NCI-H82 treated with DMSO at 0.1 percent for 48 hours (cell line): ENCODE results near the gene METTL5.
"Not testable (repeated sequence)": the region's sequence is repeated elsewhere in the genome, so short reads cannot be mapped to it uniquely, and the experiment has no call there.

Experiments used
- DNase-seq: peaks from one replicate; lab custom pipeline; 2025; ENCODE audit not compliant: unreplicated experiment; lab: John Stamatoyannopoulos, UW

METTL5 gene

DNA sequence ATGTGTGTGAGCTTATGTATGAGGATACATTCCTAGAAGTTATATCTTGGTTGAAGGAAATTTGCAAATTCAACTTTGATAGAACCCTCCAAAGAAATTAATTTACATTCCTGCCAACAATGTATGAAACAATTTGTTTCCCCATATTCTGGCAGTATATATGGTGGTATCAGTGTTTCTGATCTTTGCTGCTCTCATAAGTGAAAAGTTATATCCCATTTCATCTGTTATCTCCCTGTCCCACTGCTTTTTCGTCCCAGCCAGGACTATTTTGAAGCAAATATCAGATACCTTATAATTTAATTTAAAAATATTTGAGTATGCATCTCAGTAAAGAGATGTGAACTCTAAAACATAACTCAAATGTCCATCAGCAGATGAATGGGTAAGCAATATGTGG is 9.7 kb upstream of the METTL5 start:
- DNase-seq, result no peak

DNA sequence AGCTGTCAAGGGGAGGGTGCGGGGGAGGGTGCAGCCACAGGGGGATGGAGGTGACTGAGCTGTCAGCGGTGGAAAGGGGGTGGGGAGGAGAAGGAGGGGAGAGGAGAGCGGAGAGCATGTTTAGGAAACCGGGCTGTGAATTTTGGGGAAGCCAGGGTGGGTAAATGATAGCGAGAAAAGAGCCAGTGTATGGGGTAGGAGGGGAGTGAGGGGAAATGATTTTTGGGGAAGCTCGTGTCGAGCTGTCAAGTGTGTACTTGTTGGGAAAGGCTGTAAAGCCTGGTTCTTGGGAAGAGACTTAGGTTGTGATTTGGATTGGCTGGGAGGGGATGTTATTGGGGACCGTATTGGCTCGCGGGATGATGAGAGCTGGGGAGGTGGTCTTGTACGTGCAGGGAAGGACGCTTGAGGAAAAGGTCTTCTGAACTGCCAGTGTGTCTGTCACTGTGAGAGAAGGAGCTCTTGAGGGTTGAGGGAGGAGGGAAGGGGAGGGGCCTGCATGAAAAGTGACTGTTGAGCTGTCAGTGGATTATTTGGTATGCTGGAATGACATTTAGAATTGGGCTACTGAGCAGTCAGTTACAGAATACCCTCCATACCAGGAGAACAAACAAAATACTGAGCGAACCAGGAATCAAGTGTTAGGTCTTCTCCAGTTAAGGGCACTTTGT is 3.6 kb upstream of the METTL5 start:
- DNase-seq, result peak; percentile 31

DNA sequence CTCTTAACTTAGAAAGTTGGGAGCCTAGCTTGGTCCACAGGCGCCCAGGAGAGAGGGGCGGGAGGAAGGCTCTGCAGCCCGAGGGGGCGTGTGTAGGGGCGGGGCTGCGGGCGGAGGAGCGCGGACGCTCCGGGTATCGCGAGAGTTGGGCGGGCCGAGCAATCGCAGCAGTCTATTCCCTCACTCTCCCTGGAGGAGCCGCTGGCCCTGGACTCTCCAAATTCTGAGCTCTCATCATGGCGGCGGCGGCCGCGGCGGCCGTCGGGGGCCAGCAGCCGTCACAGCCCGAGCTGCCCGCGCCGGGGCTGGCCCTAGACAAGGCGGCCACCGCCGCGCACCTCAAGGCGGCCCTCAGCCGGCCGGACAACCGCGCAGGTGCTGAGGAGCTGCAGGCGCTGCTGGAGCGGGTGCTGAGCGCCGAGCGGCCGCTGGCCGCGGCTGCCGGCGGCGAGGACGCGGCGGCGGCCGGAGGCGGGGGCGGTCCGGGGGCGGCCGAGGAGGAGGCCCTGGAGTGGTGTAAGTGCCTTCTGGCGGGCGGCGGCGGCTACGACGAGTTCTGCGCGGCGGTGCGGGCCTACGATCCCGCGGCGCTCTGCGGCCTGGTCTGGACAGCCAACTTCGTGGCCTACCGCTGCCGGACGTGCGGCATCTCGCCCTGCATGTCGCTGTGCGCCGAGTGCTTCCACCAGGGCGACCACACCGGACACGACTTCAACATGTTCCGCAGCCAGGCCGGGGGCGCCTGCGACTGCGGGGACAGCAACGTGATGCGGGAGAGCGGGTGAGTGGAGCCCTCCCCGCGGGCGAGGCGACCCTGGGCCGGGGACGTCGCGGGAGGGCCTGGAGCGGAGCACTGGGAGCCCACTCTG is 2.8 kb upstream of the METTL5 start, which contains the start of gene UBR3:
Gene UBR3 (plus strand): TSS at position 183 of the 869 bp plus-strand sequence. CDS start 54 bp downstream, at position 237.
- peak; percentile 82 for DNase-seq

DNA sequence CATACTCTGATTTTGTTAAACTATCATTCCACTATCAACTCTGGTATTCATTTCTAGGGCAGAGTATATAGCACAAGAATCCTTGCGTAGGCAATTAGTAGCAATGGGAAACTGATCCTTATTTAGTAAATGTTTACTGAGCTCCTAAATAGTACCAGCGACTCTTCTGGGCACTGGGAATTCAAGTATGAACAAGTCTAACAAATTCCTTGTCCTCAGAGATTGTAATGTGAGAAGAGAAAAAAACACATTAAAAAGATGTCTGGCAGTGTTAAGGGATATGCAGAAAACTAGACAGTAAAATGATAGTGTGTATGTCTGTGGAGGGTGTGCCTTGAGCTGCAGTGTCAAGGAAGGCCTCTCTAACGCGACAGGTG is 721 bp downstream of the METTL5 start:
- DNase-seq, result no peak

DNA sequence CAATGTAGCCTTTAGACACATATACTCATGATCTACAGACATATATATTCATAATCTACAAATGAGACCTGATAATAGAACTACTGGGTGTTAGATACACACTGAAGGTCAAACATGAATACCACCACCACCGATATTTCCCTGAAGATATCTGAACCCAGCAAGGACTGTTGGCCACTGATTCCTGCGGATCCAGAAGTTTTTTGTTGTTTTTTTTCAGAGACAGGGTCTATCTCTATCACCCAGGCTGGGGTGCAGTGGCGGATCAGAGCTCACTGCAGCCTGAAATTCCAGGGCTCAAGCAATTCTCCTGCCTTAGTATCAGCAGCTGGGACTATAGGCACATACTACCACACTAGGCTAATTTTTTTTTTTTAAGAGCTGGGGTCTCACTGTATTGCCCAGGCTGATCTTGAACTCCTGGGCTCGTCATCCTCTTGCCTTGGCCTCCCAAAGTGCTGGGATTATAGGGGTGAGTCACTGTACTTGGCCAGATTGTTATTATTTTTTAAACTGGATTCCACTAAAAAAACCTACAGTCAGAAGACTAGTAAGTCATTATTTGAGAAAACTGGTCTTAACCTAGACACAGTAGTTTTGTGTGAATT is 1.8 kb downstream of the METTL5 start:
- DNase-seq, result no peak

DNA sequence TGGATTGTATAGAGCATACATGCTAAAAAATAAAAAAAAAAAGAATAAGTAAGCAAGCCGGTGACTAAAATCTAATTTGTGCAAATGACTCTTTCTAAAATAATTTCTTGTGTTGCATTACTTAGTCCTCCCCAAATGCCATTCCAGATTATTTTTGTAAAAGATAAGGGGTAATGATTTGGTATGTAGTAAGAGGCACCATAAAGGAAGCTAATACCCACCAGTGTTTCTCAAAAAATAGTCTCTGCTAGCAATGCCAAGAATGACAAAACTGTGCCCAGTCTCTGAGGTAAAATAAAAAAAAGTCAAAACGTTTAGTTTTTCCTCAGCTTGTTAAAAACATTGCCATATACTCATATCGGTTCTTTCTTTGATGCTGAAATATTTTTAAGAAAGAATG is 2.7 kb downstream of the METTL5 start:
- DNase-seq, result no peak

DNA sequence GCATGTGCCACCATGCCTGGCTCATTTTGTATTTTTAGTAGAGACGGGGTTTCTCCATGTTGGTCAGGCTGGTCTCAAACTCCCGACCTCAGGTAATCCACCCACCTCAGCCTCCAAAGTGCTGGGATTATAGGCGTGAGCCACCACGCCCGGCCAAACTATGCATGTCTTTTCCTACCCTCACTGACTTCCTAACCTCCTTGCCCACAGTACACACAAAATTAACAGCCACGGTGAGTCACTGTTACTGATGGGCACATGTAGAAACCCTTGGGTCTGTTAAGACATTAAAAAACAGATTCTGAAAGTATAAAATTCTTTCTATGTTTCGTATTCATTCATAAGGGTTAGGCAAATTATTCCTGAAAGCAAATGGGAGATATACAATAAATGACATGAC is 4.6 kb downstream of the METTL5 start:
- DNase-seq, result not testable (repeated sequence)

DNA sequence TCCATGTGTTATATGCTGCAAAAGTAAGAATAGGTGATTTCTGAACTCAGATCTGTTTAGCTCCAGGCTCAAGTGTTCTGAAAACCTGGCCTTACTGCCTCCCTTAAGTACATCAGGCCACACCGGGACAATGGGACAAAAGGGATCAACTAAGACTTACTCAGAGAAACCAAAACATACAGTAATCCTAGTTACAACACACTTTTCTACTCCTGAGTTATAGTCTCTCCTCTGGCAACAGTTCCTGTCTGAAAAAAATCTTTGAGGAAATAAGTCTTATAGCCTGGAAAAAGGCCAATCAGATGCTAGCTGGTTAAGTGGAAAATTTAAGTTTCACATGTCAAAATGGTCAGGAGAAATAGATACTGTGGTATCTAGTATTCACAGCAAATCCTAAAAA is 5.6 kb downstream of the METTL5 start:
- no peak for DNase-seq

DNA sequence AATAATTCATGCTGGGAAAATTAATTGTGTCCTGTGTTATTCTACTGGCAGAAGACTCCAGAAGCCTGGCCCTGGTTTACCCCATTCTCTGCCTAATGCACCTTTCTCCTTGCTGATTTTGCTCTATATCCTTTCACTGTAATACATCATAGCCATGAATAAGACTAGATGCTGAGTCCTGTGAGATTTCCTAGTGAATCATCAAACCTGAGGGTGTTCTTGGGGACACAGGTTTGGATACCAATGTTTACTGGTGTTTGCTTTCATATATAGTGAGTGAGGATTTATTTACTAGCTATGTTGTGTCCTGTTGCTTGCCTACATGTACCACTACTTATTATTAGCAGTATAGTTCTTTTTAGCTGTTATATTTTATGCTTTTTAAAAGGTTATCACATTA is 6.5 kb downstream of the METTL5 start:
- no peak for DNase-seq

DNA sequence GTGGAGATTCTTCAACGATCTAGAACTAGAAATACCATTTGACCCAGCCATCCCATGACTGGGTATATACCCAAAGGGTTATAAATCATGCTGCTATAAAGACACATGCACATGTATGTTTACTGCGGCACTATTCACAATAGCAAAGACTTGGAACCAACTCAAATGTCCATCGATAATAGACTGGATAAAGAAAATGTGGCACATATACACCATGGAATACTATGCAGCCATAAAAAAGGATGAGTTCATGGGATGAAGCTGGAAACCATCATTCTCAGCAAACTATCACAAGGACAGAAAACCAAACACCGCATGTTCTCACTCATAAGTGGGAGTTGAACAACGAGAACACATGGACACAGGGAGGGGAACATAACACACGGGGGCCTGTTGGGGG is 7.3 kb downstream of the METTL5 start:
- not testable (repeated sequence) for DNase-seq

DNA sequence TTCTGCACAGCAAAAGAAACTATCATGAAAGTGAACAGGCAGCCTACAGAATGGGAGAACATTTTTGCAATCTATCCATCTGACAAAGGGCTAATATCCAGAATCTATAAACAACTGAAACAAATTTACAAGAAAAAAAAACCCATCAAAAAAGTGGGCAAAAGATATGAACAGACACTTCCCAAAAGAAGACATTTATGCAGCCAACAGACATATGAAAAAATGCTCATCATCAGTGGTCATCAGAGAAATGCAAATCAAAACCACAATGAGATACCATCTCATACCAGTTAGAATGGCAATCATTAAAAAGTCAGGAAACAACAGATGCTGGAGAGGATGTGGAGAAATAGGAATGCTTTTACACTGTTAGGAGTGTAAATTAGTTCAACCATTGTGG is 7.7 kb downstream of the METTL5 start:
- not testable (repeated sequence) for DNase-seq

DNA sequence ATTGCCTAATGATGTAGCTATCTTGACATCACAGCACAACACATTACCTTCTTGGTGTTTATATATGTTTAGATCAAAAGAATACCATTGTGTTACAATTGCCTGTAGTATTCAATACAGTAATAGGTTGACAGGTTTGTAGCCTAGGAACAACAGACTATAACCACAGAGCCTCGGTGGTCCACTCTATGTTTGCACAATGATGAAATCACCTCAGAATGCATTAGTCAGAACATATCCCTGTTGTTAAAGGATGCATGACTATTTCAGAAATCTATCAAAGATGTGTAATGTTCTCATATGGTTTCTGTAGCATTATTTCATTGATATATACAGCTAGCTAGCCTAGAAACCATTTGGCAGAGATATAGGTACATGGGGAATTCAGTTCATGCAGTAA is 8.9 kb downstream of the METTL5 start:
- DNase-seq, result no peak

DNA sequence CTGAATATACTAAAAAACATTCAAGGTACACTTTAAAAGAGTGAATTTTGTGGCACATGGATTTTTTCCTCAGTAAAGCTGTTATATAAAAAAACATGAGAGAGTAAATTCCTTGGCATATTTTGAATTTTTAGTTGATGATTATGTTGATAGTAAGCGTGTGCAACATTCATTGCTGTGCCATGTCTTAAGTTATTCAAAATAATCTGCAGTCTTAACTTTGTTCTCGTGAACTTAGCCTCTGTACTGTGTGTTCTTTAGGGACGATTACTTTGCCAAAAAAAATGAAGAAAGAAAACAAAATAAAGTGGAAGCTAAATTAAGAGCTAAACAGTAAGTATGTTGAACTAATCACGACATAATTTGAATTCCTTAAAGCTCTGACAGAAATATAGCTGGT is 16.5 kb downstream of the METTL5 start:
- DNase-seq, result no peak

DNA sequence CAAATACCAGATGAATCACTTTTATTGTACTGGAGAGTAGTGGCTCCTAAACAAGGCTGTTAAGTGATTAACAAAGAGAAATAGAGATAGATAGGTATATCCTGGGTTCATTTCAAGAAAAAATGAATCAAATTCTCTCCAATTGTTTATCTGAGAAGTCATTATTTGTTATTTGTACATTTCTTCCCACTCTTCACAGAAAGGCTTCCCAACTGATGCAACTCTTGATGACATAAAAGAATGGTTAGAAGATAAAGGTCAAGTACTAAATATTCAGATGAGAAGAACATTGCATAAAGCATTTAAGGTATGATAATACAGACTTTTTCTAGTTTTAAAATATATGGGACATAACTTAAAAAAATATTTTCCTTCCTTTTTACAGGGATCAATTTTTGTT is 18.1 kb downstream of the METTL5 start:
- DNase-seq, result no peak

DNA sequence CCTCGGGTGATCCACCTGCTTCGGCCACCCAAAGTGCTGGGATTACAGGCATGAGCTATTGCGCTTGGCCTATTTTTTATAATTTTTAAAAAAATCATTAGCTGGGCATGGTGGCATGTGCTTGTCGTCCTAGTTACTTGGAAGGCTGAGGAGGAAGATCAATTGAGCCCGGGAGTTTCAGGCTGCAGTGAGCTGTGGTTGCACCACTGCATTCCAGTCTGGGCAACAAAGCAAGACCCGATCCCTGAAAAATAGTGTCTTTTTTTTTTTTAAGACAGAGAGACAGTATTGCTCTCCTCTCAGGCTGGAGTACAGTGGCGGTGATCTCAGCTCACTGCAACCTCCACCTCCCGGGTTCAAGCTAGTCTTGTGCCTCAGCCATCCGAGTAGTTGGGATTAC is 21.2 kb downstream of the METTL5 start:
- DNase-seq, result no peak

DNA sequence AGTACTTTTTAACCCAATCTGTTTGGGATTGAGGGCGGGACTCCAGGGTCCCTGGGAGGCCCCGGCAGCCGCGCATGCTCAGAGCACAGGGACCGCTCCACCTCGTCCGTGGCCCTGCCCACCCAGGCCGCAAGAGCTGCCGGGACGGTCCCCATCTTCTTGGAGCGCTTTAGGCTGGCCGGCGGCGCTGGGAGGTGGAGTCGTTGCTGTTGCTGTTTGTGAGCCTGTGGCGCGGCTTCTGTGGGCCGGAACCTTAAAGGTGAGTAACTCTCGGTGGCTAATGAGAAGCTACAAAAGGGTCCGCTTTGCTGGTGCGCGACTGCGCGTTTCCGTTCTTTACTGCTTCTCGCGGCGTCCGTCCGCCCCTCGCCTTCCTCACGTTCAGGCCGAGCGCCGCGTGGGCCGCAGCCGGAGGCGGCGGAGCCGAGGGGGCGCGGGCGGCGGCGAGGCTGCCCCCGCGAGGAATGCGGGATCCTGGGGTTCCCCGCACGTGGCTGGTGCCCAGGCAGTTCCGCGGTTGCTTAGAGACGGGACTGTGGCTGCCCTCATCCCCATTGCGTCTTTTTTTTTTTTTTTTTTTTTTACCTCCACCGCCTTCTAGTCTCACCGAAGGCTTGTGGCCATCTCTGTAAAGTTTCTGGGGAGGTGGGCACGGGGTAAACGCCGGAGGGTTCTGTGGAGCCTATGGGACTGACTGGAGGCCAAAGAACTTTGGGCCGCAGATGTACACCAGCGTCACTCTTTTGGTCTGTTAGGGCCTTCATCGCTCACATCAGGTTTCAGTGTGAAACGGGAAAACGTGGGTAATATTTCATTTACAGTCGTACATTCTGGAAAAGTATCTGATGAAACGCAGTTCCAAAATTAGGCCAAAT is 25.8 kb downstream of the METTL5 start, which contains the start of gene SSB:
Gene SSB (plus strand): TSS at position 154 of the 875 bp plus-strand sequence. CDS start 2,090 bp downstream, outside the sequence.
- DNase-seq, result peak; percentile 82

DNA sequence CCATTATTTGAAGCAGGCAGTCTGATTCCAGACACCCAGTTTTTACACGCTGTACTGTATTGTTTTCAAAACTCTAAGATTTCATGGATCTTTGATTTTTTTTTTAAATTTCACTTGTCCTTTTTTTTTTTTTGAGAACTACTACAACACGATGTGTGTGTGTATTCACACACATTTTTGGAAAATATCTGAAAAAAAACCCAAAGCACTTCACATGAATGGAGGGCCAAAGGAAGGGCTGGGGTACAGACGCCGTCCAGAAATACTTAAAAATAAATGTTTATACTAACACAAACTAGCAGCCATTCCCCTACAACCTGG is 26.3 kb downstream of the METTL5 start:
- DNase-seq, result no peak

DNA sequence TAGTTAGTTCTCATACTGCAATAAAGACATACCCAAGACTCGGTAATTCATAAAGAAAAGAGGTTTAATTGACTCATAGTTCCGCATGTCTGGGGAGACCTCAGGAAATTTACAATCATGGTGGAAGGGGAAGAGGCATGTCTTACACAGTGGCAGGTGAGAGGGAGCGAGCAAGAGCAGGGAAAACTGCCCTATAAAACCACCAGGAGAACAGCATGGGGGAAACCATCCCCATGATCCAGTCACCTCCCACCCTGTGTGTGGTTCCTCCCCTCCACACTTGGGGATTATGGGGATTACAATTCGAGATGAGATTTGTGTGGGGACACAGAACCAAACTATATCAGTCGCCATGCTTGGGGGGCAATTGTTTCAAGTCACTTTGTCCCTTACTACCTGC is 27.1 kb downstream of the METTL5 start:
- DNase-seq, result no peak

DNA sequence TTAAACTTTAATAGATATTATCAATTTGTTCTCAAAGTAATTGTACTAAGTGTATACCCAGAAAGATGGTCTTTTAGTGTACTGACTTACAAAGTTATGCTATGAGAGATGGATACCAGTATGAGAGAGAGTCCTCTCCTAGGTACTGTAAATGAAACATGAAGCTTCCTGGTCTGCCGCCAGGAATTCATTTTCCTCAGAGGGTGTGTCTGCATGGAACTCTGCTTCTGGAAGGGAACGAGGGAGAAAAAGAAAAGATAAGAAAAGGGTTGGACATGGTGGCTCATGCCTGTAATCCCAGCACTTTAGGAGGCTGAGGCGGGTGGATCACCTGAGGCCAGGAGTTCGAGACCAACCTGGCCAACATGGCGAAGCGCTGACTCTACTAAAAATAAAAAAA is 28.3 kb downstream of the METTL5 start:
- DNase-seq, result no peak

DNA sequence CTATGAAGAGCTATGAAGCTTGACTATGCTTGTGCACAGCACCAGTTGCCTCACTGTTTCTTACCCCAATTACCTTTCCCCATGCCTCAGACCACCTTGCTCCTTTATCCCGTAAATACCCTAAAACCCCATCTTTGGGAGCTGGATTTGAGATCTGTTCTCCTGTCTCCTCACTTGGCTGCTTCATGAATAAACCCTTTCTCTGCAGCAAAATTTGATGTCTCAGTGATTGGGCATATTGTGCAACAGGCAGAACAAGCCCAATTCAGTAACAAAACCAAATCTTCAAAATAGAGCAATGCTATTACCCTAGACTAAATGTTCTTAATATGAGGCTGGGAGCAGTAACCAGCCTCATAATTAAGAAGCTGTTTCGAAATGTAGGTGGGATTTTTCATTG is 29.5 kb downstream of the METTL5 start:
- no peak for DNase-seq

DNA sequence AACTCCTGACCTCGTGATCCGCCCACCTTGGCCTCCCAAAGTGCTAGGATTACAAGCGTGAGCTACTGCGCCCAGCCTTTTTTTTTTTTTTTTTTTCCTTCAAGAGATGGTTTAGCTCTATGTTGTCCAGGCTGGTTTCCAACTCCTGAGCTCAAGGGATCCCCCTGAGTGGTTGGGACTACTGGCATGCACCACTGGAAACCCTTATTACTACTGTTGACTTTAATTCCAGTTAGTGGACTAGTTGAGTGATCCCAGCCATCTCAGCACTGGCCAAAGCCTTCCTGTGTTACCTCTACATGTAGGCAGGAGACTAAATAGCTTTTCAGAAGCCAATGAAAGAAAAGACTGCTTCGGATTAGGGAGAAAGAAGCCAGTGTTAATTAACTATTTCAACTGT is 34.1 kb downstream of the METTL5 start:
- no peak for DNase-seq
